Hepatocyte (in vitro differentiated cells): ENCODE measurements around the gene CRACR2A. TPM values are rescaled to one million over a fixed set of nuclear protein-coding genes. Genes with fewer than 3 reads are reported as not detected.
A peak's percentile ranks its signal among the peaks of the same experiment; 100 is the strongest.

Experiments used
- DNase-seq: peaks from one replicate; pipeline ENCODE4 v3.0.0-alpha.2; 2016; ENCODE audit warnings: low spot score
- H2AFZ ChIP-seq: fragments of 200-600 bp; sonication (generic); 2 replicates; pipeline ENCODE4 v1.6.0; 2016; ENCODE audit warnings: antibody characterized with exemption, mild to moderate bottlenecking
- H3K27ac ChIP-seq: fragments of 200-600 bp; sonication (generic); 2 replicates; pipeline ENCODE4 v1.5.1; 2016; ENCODE audit warnings: mild to moderate bottlenecking
- H3K27me3 ChIP-seq: fragments of 200-600 bp; sonication (generic); 2 replicates; pipeline ENCODE4 v1.6.1; 2016
- H3K36me3 ChIP-seq: fragments of 200-600 bp; sonication (generic); replicated peaks from 2 replicates; pipeline ENCODE4 v1.5.1; 2016; ENCODE audit warnings: low read depth; ENCODE audit not compliant: insufficient read depth
- H3K4me1 ChIP-seq: fragments of 200-600 bp; sonication (generic); 2 replicates; pipeline ENCODE4 v1.5.1; 2016; ENCODE audit warnings: mild to moderate bottlenecking, moderate library complexity; ENCODE audit not compliant: insufficient read depth
- H3K4me2 ChIP-seq: fragments of 200-600 bp; sonication (generic); 2 replicates; pipeline ENCODE4 v1.6.0; 2016
- H3K4me3 ChIP-seq: fragments of 200-600 bp; sonication (generic); 2 replicates; pipeline ENCODE4 v1.5.1; 2016; ENCODE audit warnings: mild to moderate bottlenecking
- H3K79me2 ChIP-seq: fragments of 200-600 bp; sonication (generic); 2 replicates; pipeline ENCODE4 v1.6.0; 2017; ENCODE audit warnings: mild to moderate bottlenecking
- H3K9me2 ChIP-seq: fragments of 200-600 bp; sonication (generic); replicated peaks from 2 replicates; pipeline ENCODE4 v1.6.0; 2017; ENCODE audit warnings: mild to moderate bottlenecking; ENCODE audit not compliant: insufficient read depth
- H3K9me3 ChIP-seq: fragments of 200-600 bp; sonication (generic); 2 replicates; pipeline ENCODE4 v1.5.1; 2016; ENCODE audit warnings: low read depth, mild to moderate bottlenecking
- H4K20me1 ChIP-seq: fragments of 200-600 bp; sonication (generic); 2 replicates; pipeline ENCODE4 v1.6.0; 2016; ENCODE audit warnings: mild to moderate bottlenecking; ENCODE audit not compliant: insufficient read depth, poor library complexity, severe bottlenecking
- CTCF ChIP-seq: fragments of 200-600 bp; sonication (generic); IDR thresholded peaks from 2 replicates; pipeline ENCODE4 v1.5.1; 2016; ENCODE audit warnings: antibody characterized with exemption, mild to moderate bottlenecking; ENCODE audit not compliant: poor library complexity
- EZH2 ChIP-seq: fragments of 200-600 bp; sonication (generic); IDR thresholded peaks from 2 replicates; pipeline ENCODE4 v1.6.1; 2016; ENCODE audit warnings: antibody characterized with exemption, mild to moderate bottlenecking, borderline replicate concordance
- EZH2phosphoT487 ChIP-seq: fragments of 200-600 bp; sonication (generic); IDR thresholded peaks from one replicate; pipeline ENCODE4 v1.6.1; 2018; ENCODE audit warnings: antibody characterized with exemption, mild to moderate bottlenecking, low read depth, moderate library complexity; ENCODE audit not compliant: unreplicated experiment, severe bottlenecking
- WGBS: methylation state at CpG from one replicate; pipeline ENCODE4 v1.1.6; 2016; ENCODE audit warnings: low lambda C conversion rate; ENCODE audit errors: missing lambda C conversion rate; 5-methylcytosine and 5-hydroxymethylcytosine counted together
- polyA plus RNA-seq: library from polyadenylated mRNA; unstranded; fragments of >200 nt; fragmentation: Nextera tagmentation; extraction: Ambion mirVana; gene quantifications from 2 replicates; pipeline ENCODE4 v1.2.1, GENCODE V29; 2016
- total RNA-seq: library from RNA; depleted of rRNA; stranded (reverse); fragments of >200 nt; gene quantifications from 2 replicates; pipeline ENCODE4 v1.2.3, GENCODE V29; 2014

The CRACR2A gene
- total and polyA plus RNA-seq, 2 experiments from 2014 or later = 0.30 to 0.80 TPM

- no peak overlapping the region for H3K27ac ChIP-seq
- no peaks in the 10 kb centered on the region for H4K20me1 ChIP-seq
- TF ChIP-seq EZH2 = no peak
- TF ChIP-seq CTCF = no peak
- no peak for TF ChIP-seq EZH2phosphoT487
- no peak overlapping the region for H2AFZ ChIP-seq
- H3K9me3 ChIP-seq = no peaks in the 10 kb centered on the region
- no peaks in the 10 kb centered on the region for H3K4me1 ChIP-seq
- H3K27me3 ChIP-seq = peaks cover 19% of the 10 kb centered on the region
- no peaks in the 10 kb centered on the region for H3K79me2 ChIP-seq
- WGBS = 78% methylated on average over 3 of the region's 3 CpGs
- H3K4me2 ChIP-seq = no peak overlapping the region
- DNase-seq = no peak
- H3K9me2 ChIP-seq = no peaks in the 10 kb centered on the region
- no peaks in the 10 kb centered on the region for H3K36me3 ChIP-seq
- no peak overlapping the region for H3K4me3 ChIP-seq
These were observed 40.5 kb downstream of the CRACR2A start for GRCh38 chr12:3712209-3712992.

GRCh38 chr12:3705354-3705675 is 47.6 kb downstream of the CRACR2A start:
- no peaks in the 10 kb centered on the region for H4K20me1 ChIP-seq
- H2AFZ ChIP-seq = no peak overlapping the region
- DNase-seq = no peak
- no peaks in the 10 kb centered on the region for H3K36me3 ChIP-seq
- no peak overlapping the region for H3K27ac ChIP-seq
- no peaks in the 10 kb centered on the region for H3K79me2 ChIP-seq
- peak overlapping the region; percentile 23 for H3K4me2 ChIP-seq
- 57% methylated on average over 4 of the region's 4 CpGs for WGBS
- H3K27me3 ChIP-seq = peaks cover 8% of the 10 kb centered on the region
- no peak overlapping the region for H3K4me3 ChIP-seq
- TF ChIP-seq EZH2 (no peak), CTCF (no peak), EZH2phosphoT487 (no peak)
- no peaks in the 10 kb centered on the region for H3K9me2 ChIP-seq
- no peaks in the 10 kb centered on the region for H3K9me3 ChIP-seq
- no peaks in the 10 kb centered on the region for H3K4me1 ChIP-seq

GRCh38 chr12:3704512-3705353 is 48.2 kb downstream of the CRACR2A start:
- Histone ChIP-seq H4K20me1 (no peaks in the 10 kb centered on the region), H3K79me2 (no peaks in the 10 kb centered on the region), H3K27me3 (peaks cover 8% of the 10 kb centered on the region), H3K4me1 (no peaks in the 10 kb centered on the region), H3K4me3 (no peak overlapping the region), H3K4me2 (peak overlapping the region; percentile 23), H3K9me3 (no peaks in the 10 kb centered on the region), H3K9me2 (no peaks in the 10 kb centered on the region), H3K27ac (no peak overlapping the region), H2AFZ (no peak overlapping the region), H3K36me3 (no peaks in the 10 kb centered on the region)
- 39% methylated on average over 4 of the region's 4 CpGs for WGBS
- TF ChIP-seq CTCF = no peak
- DNase-seq = no peak
